ENCODE results near the gene ELK4. TPM values are rescaled to one million over a fixed set of nuclear protein-coding genes. Genes with fewer than 3 reads are reported as not detected.

ELK4 gene
- total RNA-seq, 2 donors from 2014 or later: 18.8 to 19.1 TPM

GRCh38 chr1:205612104-205612503, 19.7 kb downstream of the ELK4 start:
- Histone ChIP-seq H3K27ac (no peak overlapping the region), H3K9me3 (no peaks in the 10 kb centered on the region), H3K27me3 (no peaks in the 10 kb centered on the region), H3K4me3 (no peak overlapping the region), H3K4me1 (peaks cover 0 to 19% of the 10 kb centered on the region in 2 donors), H3K36me3 (peaks cover 18% of the 10 kb centered on the region)
- no peak for DNase-seq (ENCODE audit: low spot score)
- TF ChIP-seq CTCF (IDR thresholded peaks at IDR 0.05): no peak

GRCh38 chr1:205610901-205611466, 20.8 kb downstream of the ELK4 start:
- H3K27me3 ChIP-seq: no peaks in the 10 kb centered on the region
- TF ChIP-seq CTCF (IDR thresholded peaks at IDR 0.05): no peak
- DNase-seq (ENCODE audit: low spot score): no peak
- H3K27ac ChIP-seq: no peak overlapping the region
- no peaks in the 10 kb centered on the region for H3K9me3 ChIP-seq
- no peak overlapping the region for H3K4me3 ChIP-seq
- peaks cover 7% of the 10 kb centered on the region for H3K36me3 ChIP-seq
- H3K4me1 ChIP-seq: peaks cover 0 to 19% of the 10 kb centered on the region in 2 donors

GRCh38 chr1:205610036-205610435, 21.8 kb downstream of the ELK4 start:
- no peak for DNase-seq (ENCODE audit: low spot score)
- Histone ChIP-seq H3K27ac (no peak overlapping the region), H3K36me3 (no peaks in the 10 kb centered on the region), H3K4me3 (no peak overlapping the region), H3K27me3 (no peaks in the 10 kb centered on the region), H3K4me1 (peaks cover 0 to 19% of the 10 kb centered on the region in 2 donors), H3K9me3 (no peaks in the 10 kb centered on the region)
- no peak for TF ChIP-seq CTCF (IDR thresholded peaks at IDR 0.05)

- Histone ChIP-seq H3K36me3 (no peaks in the 10 kb centered on the region), H3K4me3 (no peak overlapping the region), H3K27ac (no peak overlapping the region), H3K9me3 (no peaks in the 10 kb centered on the region), H3K4me1 (peaks cover 0 to 10% of the 10 kb centered on the region in 2 donors), H3K27me3 (no peaks in the 10 kb centered on the region)
- no peak for DNase-seq (ENCODE audit: low spot score)
- TF ChIP-seq CTCF (IDR thresholded peaks at IDR 0.05): no peak
Observed at GRCh38 chr1:205604825-205605505, 26.8 kb downstream of the ELK4 start.

GRCh38 chr1:205604059-205604458, 27.8 kb downstream of the ELK4 start:
- Histone ChIP-seq H3K9me3 (no peaks in the 10 kb centered on the region), H3K27me3 (no peaks in the 10 kb centered on the region), H3K27ac (no peak overlapping the region), H3K36me3 (no peaks in the 10 kb centered on the region), H3K4me1 (peaks cover 0 to 16% of the 10 kb centered on the region in 2 donors), H3K4me3 (no peak overlapping the region)
- no peak for TF ChIP-seq CTCF (IDR thresholded peaks at IDR 0.05)
- DNase-seq (ENCODE audit: low spot score): no peak

All from right atrium auricular region (tissue), 2 donors.